Measurements from ENCODE around the gene TAS2R60.

GRCh38 chr7:143462045-143462444 lies 18.8 kb downstream of the TAS2R60 start:
- TF ChIP-seq, protein P1, sequence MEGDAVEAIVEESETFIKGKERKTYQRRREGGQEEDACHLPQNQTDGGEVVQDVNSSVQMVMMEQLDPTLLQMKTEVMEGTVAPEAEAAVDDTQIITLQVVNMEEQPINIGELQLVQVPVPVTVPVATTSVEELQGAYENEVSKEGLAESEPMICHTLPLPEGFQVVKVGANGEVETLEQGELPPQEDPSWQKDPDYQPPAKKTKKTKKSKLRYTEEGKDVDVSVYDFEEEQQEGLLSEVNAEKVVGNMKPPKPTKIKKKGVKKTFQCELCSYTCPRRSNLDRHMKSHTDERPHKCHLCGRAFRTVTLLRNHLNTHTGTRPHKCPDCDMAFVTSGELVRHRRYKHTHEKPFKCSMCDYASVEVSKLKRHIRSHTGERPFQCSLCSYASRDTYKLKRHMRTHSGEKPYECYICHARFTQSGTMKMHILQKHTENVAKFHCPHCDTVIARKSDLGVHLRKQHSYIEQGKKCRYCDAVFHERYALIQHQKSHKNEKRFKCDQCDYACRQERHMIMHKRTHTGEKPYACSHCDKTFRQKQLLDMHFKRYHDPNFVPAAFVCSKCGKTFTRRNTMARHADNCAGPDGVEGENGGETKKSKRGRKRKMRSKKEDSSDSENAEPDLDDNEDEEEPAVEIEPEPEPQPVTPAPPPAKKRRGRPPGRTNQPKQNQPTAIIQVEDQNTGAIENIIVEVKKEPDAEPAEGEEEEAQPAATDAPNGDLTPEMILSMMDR (IDR thresholded peaks at IDR 0.05) = no peak
- TF ChIP-seq EP300 (IDR thresholded peaks at IDR 0.05) (no peak), POLR2A (IDR thresholded peaks at IDR 0.05; ENCODE audit: low read depth) (no peak)

Measured in esophagus muscularis mucosa (tissue), 4 donors.